Endothelial cell of umbilical vein (primary cell): Measurements from ENCODE around the gene FBXO33.

Experiments
- EZH2 ChIP-seq: IDR thresholded peaks from 2 replicates; pipeline ENCODE4 v1.6.1; 2012; ENCODE audit warnings: borderline replicate concordance, low read depth, mild to moderate bottlenecking, moderate library complexity, low read length, inconsistent platforms; ENCODE audit not compliant: severe bottlenecking
- MYC ChIP-seq: IDR thresholded peaks from one replicate; pipeline ENCODE4 v1.6.1; 2011; ENCODE audit warnings: mild to moderate bottlenecking, low read depth, low read length

DNA sequence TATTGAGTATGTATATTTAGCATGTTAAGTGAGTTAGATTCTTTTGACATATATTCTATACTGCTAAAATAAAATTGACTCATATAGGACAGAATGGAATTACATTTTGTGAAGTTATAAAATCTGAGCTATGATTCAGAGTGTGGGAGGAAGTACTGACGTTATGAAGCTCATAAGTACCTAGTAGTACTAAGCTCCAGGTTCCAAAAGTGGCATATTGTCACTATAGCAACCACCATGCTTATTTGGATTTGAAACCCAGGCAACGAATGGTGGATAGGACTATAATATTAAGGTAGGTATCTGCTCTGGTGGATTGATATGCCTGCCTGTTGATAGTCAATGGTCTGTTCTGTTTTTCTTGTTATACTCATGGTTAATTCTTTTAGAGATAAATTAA is 2.2 kb upstream of the FBXO33 start:
- TF ChIP-seq EZH2 = no peak
- no peak for TF ChIP-seq MYC
